Neural progenitor cell (in vitro differentiated cells): Measurements from ENCODE around the gene PTPRN2.

Experiments used
- CTCF ChIP-seq: fragments of 200-600 bp; sonication (generic); IDR thresholded peaks from 2 replicates; pipeline ENCODE4 v1.5.1; 2017; ENCODE audit warnings: antibody characterized with exemption, mild to moderate bottlenecking
- EZH2 ChIP-seq: fragments of 200-600 bp; sonication (generic); IDR thresholded peaks from 2 replicates; pipeline ENCODE4 v1.6.1; 2017; ENCODE audit warnings: antibody characterized with exemption, mild to moderate bottlenecking, moderate library complexity

- TF ChIP-seq CTCF (no peak), EZH2 (no peak)
Observed at GRCh38 chr7:157532068-157532467, 1055.6 kb downstream of the PTPRN2 start.
